Measurements from ENCODE around the gene DUSP7. TPM values are rescaled to one million over a fixed set of nuclear protein-coding genes. Genes with fewer than 3 reads are reported as not detected.

DUSP7 gene
- polyA plus RNA-seq, 10 donors: 14.7 to 31.0 (median 20.5) TPM

DNA sequence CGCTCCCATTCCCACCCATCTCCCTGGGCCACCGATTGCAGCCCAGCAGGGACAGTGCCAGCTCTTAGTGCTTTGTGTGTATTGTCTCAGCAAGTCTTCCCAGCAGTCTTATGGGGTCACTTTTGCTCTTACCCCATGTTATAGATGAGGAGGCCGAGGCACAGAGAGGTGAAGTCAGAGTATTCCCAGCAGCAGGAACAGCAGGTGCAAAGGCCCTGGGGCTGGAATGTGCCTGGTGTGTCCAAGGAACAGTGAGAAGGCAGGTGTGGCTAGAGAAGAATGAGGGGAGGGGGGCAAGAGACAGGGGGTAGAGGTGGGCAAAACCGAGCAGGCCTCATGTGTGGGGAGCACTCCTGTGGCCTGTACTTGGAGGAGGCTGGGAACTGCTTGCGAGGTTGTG, 12.8 kb upstream of the DUSP7 start:
- no peak for DNase-seq

DNA sequence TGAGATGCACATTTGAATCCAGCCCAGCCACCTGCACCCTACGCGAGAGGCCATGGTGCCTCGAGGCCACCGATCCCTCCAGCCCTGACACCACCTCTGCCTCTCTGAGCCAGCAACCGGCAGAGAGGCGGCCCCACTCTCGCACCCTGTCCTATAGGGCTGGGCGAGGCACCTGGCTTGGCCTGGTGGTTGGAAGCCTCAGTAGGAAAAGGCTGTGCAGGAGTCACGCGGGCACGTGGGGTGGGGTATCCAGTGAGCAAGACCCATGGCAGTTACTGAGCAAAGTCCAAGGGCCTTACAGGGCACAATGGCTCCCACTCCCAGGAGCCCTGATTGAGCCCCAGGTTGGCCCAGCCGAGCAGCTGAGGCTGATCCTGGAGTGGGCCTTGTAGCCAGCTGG, 12.4 kb upstream of the DUSP7 start:
- DNase-seq: no peak

DNA sequence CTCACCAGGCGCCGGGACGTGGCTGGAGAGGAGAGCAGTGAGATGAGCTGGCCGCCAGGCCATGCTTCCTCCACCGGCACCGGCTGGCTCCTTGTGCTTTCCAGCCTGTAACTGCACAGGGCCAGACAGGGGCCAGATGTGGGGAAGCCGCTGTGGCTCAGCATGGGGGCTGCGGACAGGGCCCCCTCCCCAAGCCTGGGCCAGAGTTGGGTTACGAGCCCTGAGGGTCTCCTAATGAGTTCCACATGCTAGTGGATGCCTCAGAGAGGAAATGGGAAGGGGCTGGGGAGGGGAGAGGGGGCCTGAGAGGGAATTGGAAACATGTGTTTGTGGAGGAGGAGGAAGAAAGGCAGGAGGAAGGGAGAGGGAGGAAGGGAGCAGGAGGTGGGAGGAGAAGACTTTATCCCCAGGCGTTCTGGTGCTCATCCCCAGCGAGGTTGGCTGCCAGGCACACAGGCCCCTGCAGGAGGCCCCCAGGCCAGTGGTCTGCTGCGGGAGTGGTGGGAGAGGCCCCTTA, 11.7 kb upstream of the DUSP7 start:
- DNase-seq: peak in 2 of 3 donors; percentile 85 to 96

DNA sequence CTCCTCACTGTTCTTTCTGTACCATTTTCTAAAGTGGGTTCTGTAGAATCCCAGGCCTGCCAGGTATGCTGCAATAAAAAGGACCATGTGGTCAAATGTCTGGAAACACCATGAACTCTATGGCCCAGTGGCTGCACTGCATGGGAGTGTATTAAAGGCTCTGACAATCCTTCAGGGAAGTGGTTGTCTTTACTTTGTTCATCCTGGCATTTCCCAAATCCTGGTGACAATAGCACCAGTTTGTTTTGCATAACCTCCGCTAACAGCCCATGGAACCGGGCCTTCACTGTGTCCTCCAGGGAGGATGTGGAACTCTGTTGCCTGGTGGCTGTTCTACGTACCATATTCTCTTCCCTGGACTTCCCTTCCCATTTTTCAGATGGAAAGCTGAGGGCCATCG, 11.2 kb upstream of the DUSP7 start:
- DNase-seq: peak in 1 of 3 donors; percentile 45

DNA sequence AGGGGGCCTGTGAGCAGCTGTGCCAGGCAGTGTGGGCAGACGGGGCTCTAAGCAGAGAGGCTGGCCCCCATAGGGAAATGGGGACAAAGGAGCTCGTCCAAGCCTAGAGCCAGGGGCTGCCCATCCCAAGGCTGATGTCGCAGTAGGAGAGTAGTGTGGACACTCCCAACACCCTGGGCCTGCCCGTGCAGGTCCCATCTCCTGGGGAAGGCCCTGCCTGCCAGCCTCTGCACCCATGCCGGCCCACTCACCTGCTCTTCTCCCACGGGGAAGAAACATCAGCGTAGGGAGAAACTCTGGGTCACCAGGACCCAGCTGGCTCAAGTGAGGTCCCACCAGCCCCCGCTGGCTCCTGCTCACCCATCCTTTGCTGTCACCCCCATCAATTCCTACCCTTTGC, 10.7 kb upstream of the DUSP7 start:
- DNase-seq: no peak

DNA sequence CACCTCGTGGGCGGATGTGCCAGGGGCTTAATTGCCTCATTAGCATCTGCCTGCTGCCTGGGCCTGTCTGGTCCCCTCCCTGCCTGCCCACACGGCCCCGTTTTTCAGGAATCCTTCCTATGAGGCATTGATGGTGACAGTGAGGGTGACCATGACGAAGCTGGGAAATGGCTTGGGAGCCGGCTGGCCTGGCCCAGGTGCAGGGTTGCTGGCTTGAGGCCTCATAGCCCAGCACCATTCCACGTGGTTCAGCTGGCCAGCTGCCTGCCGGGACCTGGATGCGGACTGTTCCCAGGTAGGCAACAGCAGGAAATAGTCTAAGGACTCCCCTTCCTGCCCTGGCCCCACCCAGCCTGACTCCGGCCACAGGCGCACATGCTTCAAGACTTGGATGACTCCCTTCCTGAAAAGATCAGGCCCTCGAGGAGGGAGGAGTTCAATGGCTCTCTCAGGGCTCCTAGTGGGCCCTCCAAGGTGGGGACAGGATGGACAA, 8.9 kb upstream of the DUSP7 start:
- no peak for DNase-seq

DNA sequence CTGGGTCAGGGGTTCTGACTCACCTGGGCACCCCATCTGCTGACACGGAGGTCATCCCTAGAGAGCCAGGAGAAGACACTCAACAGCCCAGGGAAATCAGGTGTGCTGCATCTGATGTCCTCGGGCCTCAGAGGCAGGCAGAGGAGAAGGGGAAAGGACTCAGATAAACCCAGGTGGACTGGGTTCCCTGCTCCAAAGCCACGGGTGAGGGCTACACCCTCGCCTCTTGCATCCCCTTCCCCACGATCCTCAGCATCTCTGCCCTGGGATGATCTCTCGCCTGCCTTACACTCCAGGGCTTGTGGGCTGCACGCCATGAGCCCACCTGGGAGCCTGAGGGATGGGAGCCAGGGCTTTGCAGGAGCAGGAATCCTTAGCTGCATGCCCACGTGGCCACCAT, 8.2 kb upstream of the DUSP7 start:
- DNase-seq: no peak

DNA sequence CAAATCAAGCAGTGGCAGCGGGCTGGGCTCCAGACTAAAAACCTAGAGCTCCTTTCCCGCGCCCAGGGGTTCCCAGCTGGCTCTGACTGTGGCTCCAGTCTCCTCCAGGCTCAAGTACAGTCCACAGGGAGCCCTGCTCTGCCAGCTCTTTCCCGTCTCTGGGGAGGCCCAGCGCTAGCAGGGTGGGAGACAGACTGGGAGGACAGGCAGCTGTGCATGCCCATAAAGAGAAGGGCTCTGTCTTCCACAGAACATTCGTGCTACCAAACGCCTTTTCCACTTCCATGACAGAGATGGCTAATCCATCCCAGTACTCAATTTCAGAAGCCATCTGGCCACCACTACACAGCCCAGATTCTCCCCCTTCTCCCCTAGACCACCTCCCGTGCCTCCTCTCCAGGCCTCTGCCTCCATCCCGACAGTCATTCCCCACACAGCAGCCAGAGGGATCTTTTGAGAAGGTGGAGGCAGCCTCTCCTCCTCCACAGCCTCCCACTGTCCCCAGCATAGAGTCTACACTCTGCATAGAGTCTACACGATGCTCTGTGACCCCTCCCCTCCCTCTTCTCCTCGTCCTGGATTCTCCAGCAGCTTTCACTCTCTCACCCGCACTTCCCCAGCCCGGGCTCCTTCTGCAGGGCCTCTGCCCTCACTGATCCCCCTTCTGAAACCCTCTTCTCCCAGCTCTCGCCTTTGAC, 6.8 kb upstream of the DUSP7 start:
- no peak for DNase-seq

DNA sequence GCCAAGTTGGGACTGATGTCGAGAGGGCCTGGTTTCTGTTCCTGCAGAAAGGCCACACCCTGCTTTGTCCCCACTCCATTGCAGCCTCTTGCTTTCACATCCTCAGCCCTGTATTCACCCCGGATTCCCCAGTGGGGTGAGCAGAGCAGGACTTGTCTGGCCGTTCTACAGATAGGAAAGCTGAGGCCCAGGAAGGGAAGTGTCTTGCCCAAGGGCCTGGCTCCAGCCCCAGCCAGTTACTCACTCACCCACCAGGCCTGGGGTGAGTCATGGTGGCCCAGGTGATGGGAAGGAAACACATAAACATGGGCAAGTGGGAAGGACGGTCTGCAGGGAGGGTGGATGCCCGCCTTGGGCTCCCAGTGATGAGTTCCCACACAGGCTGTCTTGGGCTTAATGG, 6.1 kb upstream of the DUSP7 start:
- no peak for DNase-seq

DNA sequence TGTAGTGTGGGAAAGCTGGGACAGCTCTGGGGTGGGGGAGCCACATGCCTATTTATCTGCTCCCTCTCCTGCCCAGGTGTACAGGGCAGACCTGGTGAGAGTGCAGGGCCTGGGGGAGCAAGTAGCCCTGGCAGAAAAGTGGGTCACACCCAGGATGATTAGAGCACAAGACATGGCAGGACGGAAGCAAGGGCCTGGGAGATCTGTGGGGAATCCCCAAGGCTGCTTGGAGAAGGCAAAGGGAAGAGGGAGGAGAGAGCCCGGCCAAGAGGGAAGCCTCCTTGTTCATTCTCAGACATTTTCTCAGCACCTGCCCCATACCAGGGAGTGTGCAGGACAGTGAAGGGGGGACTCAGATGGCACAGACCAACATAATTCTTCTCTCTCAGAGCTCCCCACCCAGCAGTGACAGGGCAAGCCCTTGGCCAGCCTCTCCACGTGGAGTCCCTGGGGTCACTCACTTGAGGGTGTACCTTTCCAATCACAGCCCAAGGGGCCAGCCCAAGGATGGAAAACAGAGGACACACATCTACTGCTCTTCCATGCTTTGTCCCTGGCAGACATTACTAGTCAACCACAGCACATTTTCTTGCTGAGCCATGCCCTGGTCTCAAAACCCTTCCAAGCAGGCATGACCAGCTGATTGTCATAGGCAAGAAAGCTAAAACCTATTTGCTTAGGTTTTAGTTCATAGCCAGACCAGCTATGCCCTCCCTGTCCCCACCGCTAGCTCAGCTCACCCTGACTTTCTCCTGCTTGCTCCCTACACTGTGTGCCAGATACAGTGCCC, 4.9 kb upstream of the DUSP7 start:
- DNase-seq: no peak

DNA sequence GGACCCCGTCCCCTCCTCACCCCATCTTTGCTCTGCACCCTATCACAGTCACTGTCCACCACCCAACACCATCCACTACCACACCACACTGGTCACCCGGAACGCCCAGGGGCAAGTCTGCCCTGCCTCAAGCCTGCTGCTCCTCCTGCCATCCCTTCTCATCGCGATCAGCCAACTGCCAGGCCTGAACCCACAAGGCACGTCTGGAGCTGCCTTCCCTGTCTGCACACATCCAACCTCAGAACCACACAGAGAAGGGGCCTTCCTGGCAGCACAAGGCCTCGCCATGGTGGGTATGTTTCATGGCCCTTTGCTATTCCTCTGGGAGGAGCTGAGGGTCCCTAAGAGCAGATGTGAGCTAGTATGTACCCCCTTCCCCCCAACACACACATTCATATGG, 3.4 kb upstream of the DUSP7 start:
- no peak for DNase-seq

DNA sequence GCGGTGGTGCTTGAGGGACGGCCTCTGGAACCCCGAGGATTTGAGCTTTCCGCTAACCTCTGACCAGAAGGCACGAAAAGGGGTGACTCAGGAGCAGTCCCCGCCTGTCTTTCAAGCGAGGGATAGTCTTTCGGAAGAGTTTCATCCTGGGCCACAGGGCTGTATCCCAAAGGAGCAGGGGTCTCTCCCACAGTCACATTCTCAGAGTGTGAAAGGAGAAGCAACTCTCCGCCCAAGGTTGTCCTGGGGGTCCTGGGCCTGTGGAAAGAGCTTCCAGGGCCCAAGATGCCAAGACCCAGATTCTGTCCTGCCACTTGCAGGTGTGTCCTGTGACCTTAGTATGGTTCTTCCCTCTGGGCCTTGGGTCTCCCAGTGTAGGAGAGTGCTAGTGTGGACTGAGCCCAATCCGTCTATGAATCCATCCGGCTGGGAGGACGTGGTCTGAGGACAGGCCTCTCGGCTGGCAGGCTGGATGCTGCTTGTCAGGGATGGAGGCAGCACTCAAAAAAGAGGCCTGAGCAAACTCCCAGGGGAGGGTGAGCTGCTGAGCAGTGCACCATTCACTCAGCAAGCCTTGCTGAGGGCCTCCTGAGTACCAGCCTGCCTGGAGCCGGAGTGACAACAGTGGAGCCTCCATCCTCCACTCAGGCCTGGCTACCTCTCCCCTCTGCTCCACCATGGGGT, 1.6 kb upstream of the DUSP7 start:
- no peak for DNase-seq

DNA sequence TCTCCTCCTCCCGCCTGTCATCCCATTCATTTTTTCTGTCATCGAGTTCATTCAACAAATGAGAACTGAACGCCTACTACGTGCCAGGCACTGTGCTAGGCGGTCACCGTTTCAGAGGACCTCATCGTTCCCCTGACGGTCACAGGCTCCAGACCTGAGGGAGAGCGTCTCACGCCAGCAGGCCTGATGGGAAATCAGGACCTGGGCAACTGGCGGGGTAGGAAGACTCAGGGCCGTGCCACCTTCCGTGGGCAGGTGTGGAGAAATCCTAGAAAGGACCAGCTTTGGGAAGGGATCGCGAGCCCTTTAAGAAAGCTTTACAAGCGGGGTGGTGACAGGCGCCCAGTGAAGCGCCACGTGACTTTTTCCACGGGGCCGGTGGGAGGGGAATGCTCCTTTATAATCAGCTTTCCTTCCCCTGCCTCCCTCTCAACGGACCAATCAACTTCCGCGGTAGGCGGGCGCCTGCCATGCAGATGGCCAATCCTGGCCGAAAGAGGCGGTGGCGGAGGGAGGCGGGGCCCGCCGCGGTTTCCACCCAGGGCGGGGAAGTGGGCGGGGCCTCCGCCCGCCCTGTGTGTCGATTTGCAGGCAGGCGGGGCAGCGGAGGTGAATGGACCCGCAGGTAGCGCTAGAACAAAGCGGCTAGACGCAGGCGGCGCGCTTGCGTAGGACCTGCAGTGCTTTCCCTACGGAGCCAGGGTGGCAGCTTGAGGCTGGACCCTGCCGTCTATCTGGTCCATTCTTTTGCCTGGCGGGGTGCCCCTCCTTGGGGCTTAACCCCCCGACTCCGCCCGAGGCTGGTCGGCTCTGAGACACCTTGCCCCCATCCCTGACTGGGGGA, 819 bp upstream of the DUSP7 start:
- DNase-seq: peak; percentile 99 to 100 (median 99)

DNA sequence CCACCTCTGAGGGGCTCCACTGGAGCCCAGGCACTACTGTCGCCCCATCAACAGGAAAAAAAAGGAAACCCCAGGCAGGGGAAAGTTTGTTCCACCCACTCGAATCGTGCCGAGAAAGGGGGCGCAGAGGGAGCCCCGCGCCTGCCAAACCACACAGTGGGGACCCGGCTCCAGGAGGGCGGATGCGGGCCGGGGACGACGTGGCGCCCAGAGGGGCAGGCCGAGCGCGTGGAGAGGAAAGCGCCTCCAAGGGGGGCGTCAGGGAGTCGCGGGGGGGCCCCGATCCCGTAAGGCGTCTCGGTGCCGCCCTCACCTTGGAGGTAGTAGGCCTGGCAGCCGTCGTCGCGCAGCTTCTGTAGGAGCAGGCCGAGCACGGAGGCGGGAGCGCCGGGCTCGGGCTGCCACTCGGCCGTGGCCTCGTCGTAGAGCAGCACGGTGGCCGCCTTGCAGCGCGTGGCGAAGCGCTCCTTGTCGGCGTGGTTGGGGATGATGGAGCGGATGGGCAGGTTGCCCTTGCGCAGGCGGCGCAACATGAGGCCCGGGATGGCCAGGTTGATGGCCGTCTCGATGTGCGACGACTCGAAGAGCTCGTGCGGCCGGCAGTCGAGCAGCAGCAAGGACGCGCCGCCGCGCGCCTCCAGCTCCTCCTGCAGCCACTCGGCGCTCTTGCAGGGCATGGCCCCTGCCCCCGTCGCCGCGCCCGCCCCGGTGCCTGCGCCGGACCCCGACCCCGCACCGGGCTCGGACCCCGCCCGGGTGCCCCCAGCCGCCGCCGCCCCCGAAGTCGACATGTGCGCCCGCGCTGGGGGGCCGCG, 627 bp downstream of the DUSP7 start:
- peak in 1 of 3 donors; percentile 81 for DNase-seq

DNA sequence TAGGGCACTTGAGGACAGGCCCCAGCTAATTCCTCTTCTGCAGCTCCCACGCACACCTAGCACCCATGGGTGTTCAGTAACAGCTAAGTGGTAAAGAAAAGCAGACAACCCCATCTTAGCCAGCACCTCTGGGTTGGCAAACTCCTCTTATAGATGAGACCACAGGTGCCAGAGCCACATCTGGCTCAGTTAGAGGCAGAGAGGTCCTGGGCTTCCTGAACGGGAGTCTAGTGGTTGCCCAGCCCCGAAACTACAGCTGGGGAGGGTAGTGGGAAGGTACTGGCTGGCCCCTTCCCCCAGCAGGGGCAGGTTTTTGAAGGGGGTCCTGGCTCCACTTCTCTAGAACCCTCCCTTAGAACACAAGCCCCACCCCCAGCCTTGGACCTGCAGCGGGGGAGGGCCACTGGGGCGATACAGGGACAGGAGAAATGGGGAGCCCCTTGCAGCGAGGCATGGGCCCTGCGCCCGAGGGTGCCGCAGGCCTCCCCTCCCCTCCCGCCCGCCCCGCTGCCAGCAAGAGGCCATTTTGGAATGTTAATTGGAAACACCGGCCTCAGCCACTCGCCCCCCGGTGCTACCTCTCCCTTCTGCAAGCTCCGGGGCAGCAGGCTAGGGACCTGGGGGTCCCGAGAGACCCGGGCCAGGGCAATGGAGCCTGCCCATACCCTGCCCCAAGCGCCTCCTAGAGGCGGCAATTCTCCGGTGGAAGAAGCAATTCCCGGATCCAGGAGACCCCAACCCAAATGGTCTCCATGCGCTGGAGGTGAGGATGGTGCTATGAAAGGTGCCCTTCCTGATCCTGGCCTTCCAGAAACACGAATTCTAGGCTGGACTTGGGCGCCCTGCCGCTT, 1.5 kb downstream of the DUSP7 start:
- DNase-seq: peak in 1 of 3 donors; percentile 43

DNA sequence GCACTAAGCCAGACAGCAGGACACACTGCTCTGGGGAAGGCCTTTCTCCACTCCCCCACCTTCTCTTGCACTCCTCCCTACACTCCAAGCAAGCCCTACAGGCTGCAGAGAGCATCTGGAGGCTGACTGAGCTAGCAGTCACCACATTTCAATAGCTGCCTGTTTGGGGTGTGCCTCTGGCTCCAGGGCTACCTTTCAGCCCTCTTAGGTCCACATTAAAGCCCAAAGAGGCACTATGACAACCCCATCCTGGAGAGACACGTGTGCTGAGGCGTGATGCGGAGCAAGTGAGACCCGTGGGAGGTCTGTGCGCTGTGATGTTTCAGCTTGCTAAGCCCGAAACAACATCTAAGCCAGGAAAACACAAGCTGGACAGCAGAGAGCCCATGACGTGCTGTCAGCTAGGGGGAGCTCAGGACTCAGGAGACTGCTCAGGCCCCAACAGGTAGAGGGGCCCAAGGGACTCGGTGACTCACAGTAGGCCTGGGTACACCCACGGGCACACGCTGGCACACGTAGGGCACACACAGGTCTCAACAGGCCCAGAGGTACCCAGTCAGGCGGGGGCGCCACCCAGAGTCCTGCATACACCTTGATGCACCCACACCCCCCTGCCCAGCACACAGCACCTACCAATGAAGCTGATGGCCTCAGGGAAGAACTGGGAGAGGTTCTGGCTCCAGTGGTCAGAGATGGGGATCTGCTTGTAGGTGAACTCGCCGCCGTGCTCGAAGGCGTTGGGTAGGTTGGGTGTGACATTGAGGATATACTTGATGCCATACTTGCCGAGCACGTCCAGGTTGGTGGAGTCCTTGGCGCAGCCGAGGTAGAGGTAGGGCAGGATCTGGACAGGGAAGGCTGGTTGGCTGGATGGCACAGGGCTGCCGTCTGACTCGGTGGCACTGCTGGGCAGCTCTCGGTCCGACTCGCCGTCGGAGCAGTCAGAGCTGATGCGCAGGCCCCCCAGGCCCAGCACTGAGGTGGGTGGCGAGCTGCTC, 2.8 kb downstream of the DUSP7 start:
- peak in 1 of 3 donors; percentile 67 for DNase-seq

DNA sequence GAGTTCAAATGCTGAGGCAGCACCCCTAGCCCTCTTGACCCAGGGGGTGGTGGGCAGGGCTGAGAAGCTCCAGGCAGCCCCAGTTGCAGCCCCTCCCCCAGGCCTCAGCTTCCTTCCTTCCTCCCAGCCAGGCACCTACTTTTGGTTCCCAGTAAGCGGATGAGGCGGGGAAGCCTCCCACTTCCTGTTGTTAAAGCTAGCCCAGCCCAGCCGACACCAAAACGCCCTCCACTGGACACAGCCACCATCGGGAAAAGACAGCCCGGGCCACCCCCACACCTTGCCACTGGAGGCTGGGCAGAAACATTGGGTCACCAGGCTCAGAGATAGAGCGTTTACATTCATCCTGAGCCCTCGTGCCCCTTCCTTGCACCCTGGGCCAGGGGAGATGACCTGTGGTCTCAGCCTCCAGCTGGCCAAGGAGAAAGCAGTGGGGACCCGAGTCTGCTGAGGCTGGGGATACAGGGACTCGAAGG, 3.5 kb downstream of the DUSP7 start:
- DNase-seq: peak; percentile 66 to 84 (median 72)

DNA sequence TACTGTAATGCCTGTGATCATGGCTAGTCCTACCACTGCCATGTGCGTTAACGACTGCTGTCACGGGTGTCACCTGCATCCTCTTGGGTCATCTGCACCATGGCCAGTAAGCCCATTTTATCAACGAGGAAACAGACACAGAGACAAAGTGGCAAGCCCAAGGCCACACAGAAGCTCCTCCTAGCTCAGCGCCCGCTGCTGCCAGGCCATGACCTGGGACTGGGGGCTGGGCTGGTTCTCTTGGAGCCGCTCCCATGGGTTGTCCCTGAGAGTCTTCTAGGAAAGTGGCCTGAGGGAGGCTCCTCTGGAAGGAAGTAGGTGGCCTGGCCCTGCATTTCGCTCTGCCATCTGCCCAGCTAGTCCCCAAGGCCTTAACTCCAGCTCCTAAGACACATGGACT, 4.9 kb downstream of the DUSP7 start:
- DNase-seq: no peak

All from muscle of back (tissue), 11 donors.